ENCODE results near the gene ITFG1. TPM values are rescaled to one million over a fixed set of nuclear protein-coding genes. Genes with fewer than 3 reads are reported as not detected.

The ITFG1 gene
- total and polyA plus RNA-seq, 2 of the 8 experiments (the other 6 are each of a cell fraction or from before 2014, with no cell fraction given): 13.8 to 22.2 TPM

- no peak for TF ChIP-seq CTCF (IDR thresholded peaks at IDR 0.05; ENCODE audit: control extremely low read depth in 1 of 3, insufficient read depth in 1 of 3, low read depth in 1 of 3, low read length in 3 of 3)
- TF ChIP-seq BRCA1 (IDR thresholded peaks at IDR 0.05; ENCODE audit: low read depth, low read length): no peak
Observed at GRCh38 chr16:47320546-47321310, 140.1 kb downstream of the ITFG1 start (continued).

Measured in H1 (cell line).